Fibroblast of peridontal ligament (primary cell): Measurements from ENCODE around the gene ARHGEF11.

Experiments
- DNase-seq: peaks from one replicate; pipeline ENCODE4 v3.0.0-alpha.2; 2010; ENCODE audit errors: extremely low read depth

The ARHGEF11 gene

GRCh38 chr1:156953571-156953970 lies 92.0 kb downstream of the ARHGEF11 start:
- no peak for DNase-seq

- DNase-seq: no peak
These were observed 94.2 kb downstream of the ARHGEF11 start for GRCh38 chr1:156951371-156951770.

GRCh38 chr1:156949127-156949526 lies 96.4 kb downstream of the ARHGEF11 start:
- no peak for DNase-seq

GRCh38 chr1:156948708-156949107 lies 96.8 kb downstream of the ARHGEF11 start:
- no peak for DNase-seq

GRCh38 chr1:156947818-156948525 lies 97.6 kb downstream of the ARHGEF11 start:
- DNase-seq: no peak

- no peak for DNase-seq
These were observed 98.4 kb downstream of the ARHGEF11 start for GRCh38 chr1:156947127-156947526.

- no peak for DNase-seq
These were observed 99.5 kb downstream of the ARHGEF11 start for GRCh38 chr1:156945881-156946661.

- DNase-seq: no peak
These were observed 100.7 kb downstream of the ARHGEF11 start for GRCh38 chr1:156944848-156945247.

GRCh38 chr1:156944268-156944667 lies 101.3 kb downstream of the ARHGEF11 start:
- DNase-seq: no peak

- no peak for DNase-seq
These were observed 101.8 kb downstream of the ARHGEF11 start for GRCh38 chr1:156943756-156944155.

GRCh38 chr1:156942576-156942975 lies 103.0 kb downstream of the ARHGEF11 start:
- no peak for DNase-seq

GRCh38 chr1:156942176-156942575 lies 103.4 kb downstream of the ARHGEF11 start:
- no peak for DNase-seq

GRCh38 chr1:156941675-156942074 lies 103.9 kb downstream of the ARHGEF11 start:
- DNase-seq: no peak

- DNase-seq: no peak
These were observed 105.7 kb downstream of the ARHGEF11 start for GRCh38 chr1:156939786-156940334.

GRCh38 chr1:156938813-156939212 lies 106.7 kb downstream of the ARHGEF11 start:
- DNase-seq: no peak

GRCh38 chr1:156937883-156938282 lies 107.7 kb downstream of the ARHGEF11 start:
- no peak for DNase-seq

- DNase-seq: no peak
These were observed 108.8 kb downstream of the ARHGEF11 start for GRCh38 chr1:156936721-156937220.

GRCh38 chr1:156936191-156936590 lies 109.4 kb downstream of the ARHGEF11 start:
- DNase-seq: no peak

- no peak for DNase-seq
These were observed 109.9 kb downstream of the ARHGEF11 start for GRCh38 chr1:156935505-156936128.

GRCh38 chr1:156933136-156933535 lies 112.4 kb downstream of the ARHGEF11 start:
- no peak for DNase-seq

- DNase-seq: no peak
These were observed 113.4 kb downstream of the ARHGEF11 start for GRCh38 chr1:156931974-156932710.
